Measurements from ENCODE around the gene ARHGAP45.
A peak's percentile ranks its signal among the peaks of the same experiment; 100 is the strongest.

ARHGAP45 gene

GRCh38 chr19:1106841-1107660 lies 40.1 kb downstream of the ARHGAP45 start:
- Histone ChIP-seq H3K9ac (ENCODE audit: low read length) (no peak overlapping the region; the same call in 1 of the 2 replicates), H3K79me2 (ENCODE audit: low read length) (peaks cover 16% of the 10 kb centered on the region)

GRCh38 chr19:1107661-1108261 lies 40.8 kb downstream of the ARHGAP45 start:
- TF ChIP-seq EZH2phosphoT487 (IDR thresholded peaks at IDR 0.05; ENCODE audit: low read depth) (no peak), CTCF (IDR thresholded peaks at IDR 0.05; ENCODE audit: low read depth, low read length) (no peak)
- Histone ChIP-seq H3K4me1 (ENCODE audit: low read length) (peaks cover 27% of the 10 kb centered on the region), H3K4me3 (ENCODE audit: low read length) (no peak overlapping the region), H3K4me2 (ENCODE audit: low read length) (no peak overlapping the region), H3K79me2 (ENCODE audit: low read length) (peaks cover 16% of the 10 kb centered on the region), H3K9me3 (ENCODE audit: insufficient read depth, low read length) (no peaks in the 10 kb centered on the region), H4K20me1 (ENCODE audit: insufficient read depth, low read length) (peaks cover 30% of the 10 kb centered on the region), H2AFZ (ENCODE audit: low read depth, low read length) (no peak overlapping the region), H3K36me3 (replicated peaks; ENCODE audit: low read depth, low read length) (peaks cover 38% of the 10 kb centered on the region), H3K9ac (ENCODE audit: low read length) (no peak overlapping the region; the same call in 1 of the 2 replicates), H3K27ac (ENCODE audit: low read length) (peak overlapping the region; percentile 56), H3K27me3 (ENCODE audit: low read depth, low read length) (no peaks in the 10 kb centered on the region)

More at GRCh38 chr19:1106841-1107660, 40.1 kb downstream of the ARHGAP45 start:
- Histone ChIP-seq H3K27ac (ENCODE audit: low read length) (peak overlapping the region; percentile 56), H4K20me1 (ENCODE audit: insufficient read depth, low read length) (peaks cover 30% of the 10 kb centered on the region), H3K4me3 (ENCODE audit: low read length) (no peak overlapping the region), H3K9me3 (ENCODE audit: insufficient read depth, low read length) (no peaks in the 10 kb centered on the region), H2AFZ (ENCODE audit: low read depth, low read length) (no peak overlapping the region), H3K36me3 (replicated peaks; ENCODE audit: low read depth, low read length) (peaks cover 34% of the 10 kb centered on the region), H3K4me2 (ENCODE audit: low read length) (no peak overlapping the region), H3K27me3 (ENCODE audit: low read depth, low read length) (no peaks in the 10 kb centered on the region), H3K4me1 (ENCODE audit: low read length) (peaks cover 34% of the 10 kb centered on the region)
- no peak for TF ChIP-seq CTCF (IDR thresholded peaks at IDR 0.05; ENCODE audit: low read depth, low read length)
- TF ChIP-seq EZH2phosphoT487 (IDR thresholded peaks at IDR 0.05; ENCODE audit: low read depth): no peak

- no peaks in the 10 kb centered on the region for H3K9me3 ChIP-seq (ENCODE audit: insufficient read depth, low read length)
- H3K4me1 ChIP-seq (ENCODE audit: low read length): peaks cover 22% of the 10 kb centered on the region
- peaks cover 39% of the 10 kb centered on the region for H3K36me3 ChIP-seq (replicated peaks; ENCODE audit: low read depth, low read length)
- H3K27ac ChIP-seq (ENCODE audit: low read length): no peak overlapping the region
- TF ChIP-seq EZH2phosphoT487 (IDR thresholded peaks at IDR 0.05; ENCODE audit: low read depth): no peak
- TF ChIP-seq CTCF (IDR thresholded peaks at IDR 0.05; ENCODE audit: low read depth, low read length): no peak
- no peaks in the 10 kb centered on the region for H3K27me3 ChIP-seq (ENCODE audit: low read depth, low read length)
- H3K4me2 ChIP-seq (ENCODE audit: low read length): no peak overlapping the region
- H3K9ac ChIP-seq (ENCODE audit: low read length): no peak overlapping the region
- peaks cover 16% of the 10 kb centered on the region for H3K79me2 ChIP-seq (ENCODE audit: low read length)
- peaks cover 30% of the 10 kb centered on the region for H4K20me1 ChIP-seq (ENCODE audit: insufficient read depth, low read length)
- no peak overlapping the region for H3K4me3 ChIP-seq (ENCODE audit: low read length)
- H2AFZ ChIP-seq (ENCODE audit: low read depth, low read length): no peak overlapping the region
These were observed 41.5 kb downstream of the ARHGAP45 start for GRCh38 chr19:1108291-1109031.
